Retina (tissue), 1 donor: ENCODE data around the gene COPS8.

Experiments
- DNase-seq: peaks from one replicate; pipeline ENCODE4 v3.0.0-alpha.2; 2016

COPS8 gene

DNA sequence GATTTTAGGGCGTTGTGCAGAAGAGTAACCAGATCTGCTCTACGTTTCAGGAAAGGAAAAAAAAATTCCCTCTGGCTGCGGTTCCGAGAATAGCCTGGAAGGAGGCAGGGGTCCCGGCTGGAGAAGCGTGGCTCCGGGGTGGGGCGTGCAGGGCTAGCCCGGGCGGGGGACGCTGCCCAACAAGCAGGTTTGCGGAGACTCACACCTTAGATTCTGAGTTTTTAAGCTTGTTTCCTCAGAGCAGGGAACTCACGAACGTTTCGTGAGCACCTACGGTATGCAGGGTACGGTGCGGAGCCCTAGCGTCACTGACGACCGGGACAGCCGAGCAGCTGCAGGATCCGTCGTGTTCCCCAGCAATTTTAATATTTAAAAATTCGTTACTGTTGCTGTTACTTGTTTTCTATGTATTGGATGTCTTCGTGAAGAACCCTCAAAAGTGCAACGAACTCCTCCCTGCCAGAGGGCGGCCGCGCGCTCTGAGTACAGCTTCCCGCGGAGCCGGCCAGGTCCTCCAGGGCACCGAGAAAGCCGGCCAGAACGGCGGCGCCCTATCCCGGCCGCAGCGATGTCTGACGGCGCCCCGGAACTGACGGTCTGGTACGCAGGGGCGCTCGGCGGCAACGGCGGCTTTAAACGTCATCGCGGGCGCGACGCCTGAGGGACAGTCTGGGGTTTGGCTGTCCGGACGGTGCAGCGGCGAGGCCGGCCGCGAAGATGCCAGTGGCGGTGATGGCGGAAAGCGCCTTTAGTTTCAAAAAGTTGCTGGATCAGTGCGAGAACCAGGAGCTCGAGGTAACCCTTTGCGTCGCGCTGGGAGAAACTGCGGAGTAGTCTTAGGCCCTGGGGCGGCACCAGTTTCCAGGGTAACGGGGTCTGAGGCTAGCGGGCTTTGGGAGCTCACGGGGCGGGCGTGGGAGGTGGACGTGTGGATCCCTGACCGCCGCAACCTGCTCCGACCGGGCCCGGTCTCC, at the start of gene COPS8:
TSS of gene COPS8 (plus strand) at position 642 of the 974 bp plus-strand sequence. CDS start at position 718, 76 bp downstream.
- DNase-seq = peak; percentile 98

DNA sequence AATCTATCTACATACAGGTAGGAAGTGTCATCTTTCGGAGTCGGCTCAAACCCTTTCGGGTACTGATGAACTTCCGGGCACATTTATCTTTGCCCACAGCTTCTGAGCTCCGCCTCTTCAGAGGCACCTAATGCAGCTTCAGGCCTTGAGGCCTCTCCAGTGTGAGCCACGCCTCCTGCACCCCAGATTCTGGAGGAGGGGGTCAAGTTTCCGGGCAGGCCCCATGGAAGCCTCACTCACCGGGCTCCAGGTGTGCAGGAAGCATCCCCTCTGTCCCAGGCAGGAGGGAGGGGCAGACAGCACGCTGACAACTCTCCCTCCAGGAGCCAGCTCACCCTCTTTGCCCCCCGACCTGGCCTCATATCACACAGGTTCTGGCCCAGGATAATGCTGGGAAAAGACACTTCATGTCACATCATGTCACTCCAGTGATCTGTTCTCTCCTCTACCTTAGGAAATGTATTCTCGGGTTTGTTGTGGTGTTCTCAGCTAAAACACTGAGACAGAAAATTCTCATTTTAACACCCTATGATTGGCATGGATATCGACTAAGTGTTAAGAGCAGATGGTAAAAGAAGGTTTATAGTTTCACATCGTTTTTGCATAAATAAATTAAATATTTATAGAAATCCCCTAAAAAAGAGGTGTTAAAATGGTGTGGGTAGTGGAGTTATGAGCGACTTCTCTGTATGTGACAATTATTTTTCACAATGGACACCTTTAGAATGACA, 46.2 kb upstream of the COPS8 start:
- no peak for DNase-seq

DNA sequence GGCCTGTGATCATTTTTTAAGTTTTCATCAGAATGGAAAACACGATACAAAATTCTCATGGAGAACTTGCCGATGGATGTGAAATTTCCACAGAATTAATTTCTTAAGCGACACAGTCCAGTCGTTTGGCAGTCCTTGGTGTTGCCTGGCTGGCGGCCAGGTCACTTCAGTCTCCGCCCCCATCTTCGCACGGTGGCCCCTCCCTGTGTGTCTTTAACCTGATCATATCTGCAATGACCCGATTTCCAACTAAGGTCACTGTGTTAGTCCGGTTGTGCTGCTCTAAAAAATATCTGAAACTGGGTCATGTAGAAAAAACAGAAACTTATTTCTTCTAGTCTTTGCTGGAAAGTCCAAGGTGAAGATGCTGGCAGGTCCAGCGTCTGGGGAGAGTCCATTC, 44.5 kb upstream of the COPS8 start:
- no peak for DNase-seq

DNA sequence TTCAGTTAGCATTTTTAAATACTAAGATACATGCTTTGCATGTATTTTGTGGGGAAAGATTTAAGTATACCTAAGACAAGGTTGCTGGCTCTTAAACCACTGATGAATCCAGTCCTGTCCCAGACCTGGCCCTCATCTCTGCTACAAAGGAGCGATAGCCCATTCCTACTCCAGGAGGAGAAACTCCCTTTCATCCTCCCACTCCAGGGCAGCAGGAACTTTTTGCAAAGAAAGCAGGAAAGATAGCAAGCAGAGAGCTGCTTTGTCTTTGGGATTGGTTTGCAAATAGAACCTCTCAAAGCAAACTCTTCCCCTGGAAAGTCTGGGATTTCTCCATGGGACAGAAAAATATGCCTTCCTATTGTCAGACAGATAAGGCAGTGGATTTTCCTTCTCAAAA, 43.6 kb upstream of the COPS8 start:
- DNase-seq = no peak

DNA sequence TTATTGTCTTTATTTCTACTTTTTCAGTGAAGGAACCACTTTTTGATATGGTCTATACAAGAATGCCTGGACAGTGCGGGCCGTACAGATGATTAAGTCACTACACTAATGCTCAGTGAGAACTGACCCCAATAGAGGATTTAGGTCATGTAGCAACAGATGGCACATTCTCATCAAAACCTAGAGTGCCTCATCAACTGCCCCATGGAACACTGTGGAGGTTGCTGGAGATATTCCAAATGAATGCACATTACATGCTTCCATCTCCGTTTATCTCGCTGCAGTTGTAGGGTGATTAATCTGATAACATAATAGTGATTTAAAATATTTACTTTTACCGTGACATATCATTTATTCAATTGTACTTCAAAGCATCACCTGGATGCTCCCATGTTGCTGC, 41.8 kb upstream of the COPS8 start:
- DNase-seq = peak; percentile 62

DNA sequence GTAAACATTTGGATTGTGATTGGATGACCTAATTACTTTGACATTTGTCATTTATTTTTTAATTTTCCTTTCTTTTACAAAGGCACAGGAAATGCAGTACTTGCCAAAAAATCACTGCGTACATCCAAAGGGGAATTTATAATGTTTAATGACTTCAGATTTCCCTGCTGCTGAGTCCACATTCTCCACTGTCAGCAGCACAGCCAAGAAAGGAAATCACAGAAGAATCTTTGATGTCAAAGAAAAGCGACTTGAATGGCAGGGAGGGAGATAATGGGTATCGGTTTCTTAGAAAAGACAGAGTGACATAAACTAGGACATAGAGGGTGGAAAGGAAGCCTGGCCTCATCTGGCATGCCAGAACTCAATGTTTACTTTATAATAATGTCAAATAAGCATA, 41.4 kb upstream of the COPS8 start:
- peak; percentile 37 for DNase-seq

DNA sequence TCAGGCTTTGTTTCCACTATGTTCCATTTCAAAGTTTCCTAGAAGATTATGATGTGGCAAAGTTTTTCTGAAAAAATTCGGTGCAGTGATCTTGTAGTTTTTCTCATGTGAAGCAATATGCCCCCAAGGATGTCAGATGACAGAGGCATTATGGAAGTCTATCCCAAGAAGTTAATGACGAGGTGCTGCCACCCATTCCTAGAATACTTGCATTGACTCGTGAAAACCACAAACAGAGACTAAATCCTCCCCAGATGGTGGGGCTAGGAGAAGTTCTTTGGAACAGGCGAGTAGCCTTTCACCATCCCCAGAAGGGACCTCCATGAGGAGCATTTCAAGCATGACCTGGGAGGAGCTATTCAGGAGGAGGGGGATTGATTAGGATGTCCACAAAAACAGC, 40.2 kb upstream of the COPS8 start:
- no peak for DNase-seq

DNA sequence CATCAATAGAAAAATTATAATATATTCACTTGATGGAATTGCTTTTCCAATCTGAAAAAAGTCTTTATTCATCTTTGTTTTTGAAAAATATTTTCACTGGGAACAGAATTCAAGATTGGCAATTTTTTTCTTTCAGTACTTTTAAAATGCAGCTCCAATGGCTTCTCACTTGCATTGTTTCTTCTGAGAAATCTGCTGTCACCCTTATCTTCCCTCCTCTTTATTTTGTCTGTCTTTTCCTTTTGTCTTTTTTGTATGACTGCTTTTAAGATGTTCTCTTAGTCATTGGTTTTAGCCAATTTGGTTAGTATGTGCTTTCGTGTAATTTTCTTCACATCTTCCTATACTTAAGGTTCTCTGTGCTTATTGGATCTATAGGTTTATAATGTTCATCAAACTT, 37.1 kb upstream of the COPS8 start:
- no peak for DNase-seq

DNA sequence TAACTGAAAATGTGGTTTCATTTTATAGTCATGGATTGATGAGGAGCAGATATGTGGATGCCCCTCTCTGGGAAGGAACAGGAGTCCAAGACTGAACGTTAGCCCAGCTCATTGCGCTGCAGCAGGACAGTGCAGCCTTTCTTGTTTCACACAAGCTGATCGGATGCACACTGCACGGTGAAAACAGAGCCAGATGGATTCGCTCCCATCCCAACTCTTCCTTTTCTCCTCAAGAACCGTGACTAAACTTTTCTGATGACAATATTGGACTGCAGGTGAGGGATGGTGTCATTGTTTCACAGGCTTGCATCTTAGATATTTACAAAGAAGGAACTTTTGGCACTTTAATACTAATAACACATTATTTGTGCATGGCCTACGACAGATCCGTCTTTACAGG, 33.8 kb upstream of the COPS8 start:
- DNase-seq = no peak

DNA sequence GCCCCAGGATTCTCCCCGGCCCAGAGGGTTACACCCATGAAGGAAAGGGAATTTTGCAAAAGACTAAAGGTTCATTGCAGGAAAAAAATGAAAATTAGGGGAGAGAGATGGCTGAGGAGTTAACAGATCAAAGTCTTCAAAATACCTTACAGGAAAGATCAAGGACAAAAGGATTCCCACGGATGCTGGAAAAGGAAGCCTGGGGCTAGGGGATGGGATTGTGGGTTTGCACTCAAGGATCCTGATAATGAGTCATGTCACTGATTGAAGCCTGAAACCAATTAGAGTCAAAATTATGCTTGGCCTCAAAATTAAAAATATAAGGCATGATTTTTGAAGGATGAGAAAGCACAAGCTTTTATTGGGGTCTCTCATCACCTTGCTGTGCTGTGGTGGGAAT, 32.6 kb upstream of the COPS8 start:
- DNase-seq = no peak

DNA sequence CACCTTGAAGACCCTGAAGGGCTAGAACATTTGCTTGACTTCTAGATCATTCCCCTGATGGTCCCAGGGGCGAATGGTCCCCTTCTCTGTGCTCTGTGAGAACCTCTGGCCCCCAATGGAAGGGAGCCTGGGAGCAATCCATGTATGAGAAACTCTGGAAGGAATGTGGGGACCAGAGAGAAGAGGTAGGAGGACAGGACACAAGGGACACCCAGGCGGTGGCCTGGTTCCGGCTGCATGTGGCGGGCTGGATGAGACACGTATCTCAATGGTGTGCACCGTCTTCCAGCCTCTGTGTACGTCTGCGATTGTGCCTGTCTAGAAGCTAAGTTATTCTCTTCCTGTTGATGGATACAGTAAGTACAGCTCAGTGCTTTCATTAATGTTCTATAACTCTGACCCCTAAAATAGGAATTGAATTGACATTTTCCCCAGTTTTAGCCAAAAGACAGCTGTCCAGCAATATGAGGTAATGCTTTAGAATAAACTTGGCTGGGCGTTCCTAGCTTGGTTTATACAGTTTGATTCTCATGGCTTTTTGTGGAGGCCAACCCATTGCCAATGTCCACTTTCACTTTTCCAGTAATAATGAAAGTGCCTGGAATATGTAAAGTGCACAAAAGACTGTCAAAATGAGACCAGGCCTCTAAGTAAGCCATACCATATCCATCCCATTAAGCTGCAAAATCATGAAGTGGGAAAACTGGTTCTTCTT, 30.1 kb upstream of the COPS8 start:
- no peak for DNase-seq

DNA sequence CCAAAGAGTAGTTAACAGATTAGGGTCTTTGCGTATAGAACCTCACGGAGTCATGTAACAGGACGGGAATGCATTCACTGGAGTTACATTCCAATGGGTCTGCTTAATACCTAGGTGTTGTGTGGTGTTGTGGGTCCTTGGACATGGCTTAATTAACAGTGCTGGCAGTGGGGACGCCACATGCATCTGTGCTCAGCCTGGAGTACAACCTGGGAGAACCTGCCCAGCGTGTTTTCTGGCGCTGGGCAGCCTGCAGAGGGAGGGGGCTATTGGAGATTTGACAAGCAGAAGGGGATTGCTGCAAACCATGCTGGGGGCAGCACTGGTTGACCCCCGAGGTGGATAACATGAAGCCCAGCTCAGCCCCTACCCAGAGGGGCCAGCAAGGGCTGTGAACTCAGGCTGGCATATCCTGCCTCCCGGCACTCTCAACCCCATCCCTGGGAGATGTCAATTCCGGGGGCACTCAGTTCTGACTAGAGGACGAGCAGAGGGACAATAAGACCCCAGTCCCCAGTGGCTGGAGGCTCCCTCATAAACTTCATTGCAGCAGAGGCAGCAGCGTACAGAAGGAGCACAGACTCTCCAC, 29.3 kb upstream of the COPS8 start:
- DNase-seq = no peak

DNA sequence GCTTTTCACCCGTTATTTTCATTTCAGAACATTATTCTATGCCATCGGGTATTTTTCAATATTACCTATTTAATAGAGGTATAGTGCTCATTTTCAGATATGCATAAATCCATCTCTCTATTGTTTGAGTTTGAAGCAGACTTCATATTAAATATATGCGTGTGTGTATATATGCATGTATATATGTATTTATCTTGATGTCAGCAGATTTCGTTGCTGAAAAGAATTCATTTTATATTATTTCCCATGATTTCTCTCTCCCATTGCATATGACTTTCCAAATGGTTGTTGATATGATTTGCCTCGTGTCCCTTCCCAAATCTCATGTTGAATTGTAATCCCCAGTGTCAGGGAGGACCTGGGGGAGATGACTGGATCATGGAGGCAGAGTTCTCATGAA, 28.6 kb upstream of the COPS8 start:
- no peak for DNase-seq

DNA sequence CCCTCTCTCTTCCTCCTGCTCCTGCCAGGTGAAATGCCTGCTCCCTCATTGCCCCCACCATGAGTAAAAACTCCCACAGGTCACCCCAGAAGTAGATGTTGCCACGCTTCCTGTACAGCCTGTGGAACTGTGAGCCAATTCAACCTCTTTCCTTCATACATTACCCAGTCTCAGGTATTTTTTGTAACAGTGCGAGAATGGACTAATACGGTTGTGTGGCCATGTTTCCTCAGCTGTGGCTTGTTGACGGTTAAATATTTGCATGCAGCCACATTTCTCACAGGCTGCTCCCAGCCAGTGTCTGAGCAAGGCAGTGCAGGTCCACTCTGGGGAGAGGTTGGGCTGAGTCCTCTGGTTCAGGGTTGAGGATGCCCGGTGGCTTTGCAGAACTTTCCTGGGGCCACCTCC, 27.8 kb upstream of the COPS8 start:
- DNase-seq = no peak

DNA sequence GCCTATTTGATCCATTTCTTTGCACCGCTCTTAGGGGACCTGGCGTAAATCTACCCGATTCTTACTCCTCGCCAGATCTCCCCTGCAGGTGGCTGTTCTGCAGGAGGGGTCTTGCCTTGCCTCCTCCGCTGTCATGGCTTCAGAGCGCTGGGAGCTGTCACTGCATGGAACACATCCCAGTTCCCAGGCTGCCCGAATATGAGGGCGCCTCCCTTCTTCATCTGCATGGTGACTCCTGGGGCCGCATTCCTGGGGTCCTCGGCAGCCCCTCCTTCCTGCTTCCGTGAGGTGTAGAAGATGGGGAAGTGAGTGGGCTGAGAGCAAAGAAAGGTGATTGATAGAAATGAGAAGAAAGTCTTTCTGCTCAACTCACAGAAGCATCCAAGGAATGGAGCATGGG, 27.3 kb upstream of the COPS8 start:
- no peak for DNase-seq

DNA sequence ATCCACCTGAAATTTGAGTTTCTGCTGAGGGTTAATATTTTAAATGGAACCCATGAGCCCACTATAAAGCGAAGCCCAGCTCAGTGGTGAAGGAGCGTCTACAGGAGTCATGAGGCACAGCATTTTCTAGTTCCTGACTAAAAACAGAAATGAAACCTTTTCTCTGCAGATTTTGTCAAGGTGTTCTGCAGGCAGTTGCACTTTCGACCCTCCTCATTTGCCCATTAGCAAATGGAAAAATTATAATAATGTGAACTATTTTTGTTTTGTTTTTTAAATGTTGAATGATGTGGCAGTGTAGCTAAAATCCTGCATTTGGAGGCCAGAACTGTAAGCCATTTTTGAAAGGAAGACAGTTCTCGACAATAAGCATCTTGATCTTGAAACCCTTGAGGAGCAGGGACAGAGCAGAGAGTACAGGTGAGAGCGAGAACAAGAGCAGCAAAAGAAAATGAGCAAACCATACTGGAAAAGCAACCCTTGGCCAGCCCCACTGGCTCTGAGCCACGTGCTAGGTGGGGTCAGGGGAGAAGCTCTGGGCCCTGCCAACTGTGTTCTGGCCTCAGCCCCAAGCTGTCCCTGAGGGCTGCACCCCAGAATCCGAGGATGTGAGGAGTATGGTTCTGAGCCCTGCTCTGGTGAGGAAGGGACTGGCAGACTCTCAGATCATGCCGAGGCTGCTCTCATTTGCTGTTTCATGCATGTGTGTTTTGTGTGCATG, 26.4 kb upstream of the COPS8 start:
- DNase-seq = no peak

DNA sequence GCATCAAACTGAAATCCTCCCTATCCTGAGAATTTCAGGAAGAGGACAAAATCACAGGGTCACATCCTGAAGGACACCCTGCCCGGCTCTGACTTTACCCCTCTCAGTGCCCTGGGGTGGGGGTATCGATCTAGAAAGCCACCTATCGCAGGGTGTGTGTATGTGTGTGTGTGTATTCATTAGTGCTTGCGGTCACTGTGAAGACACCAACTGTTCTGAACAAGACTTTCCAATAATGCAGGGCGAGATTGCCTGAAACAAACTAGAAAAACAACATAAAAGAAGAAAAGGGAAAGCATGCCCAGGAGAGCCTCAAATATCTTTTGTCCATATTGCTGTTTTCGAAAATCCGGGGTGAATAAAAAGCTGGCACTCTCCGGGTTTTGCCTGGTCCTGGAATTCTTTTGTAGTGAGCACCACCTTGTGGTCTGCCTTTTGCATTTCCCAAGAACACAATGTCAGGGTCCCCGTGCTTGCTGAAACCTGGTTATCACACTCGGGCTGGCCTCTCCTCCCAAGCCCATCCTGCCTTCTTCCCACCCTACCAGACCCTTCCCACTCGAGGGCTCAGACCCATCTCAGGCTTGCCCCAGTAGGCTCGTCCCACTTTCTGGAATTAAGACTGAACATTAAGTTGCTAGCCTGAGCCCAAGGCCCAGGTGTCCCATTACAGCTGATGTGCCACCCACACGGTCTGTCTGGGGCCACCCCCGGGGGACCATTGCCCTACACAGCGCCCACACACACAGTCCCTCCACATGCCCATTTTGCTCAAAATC, 25.0 kb upstream of the COPS8 start:
- peak; percentile 87 for DNase-seq

DNA sequence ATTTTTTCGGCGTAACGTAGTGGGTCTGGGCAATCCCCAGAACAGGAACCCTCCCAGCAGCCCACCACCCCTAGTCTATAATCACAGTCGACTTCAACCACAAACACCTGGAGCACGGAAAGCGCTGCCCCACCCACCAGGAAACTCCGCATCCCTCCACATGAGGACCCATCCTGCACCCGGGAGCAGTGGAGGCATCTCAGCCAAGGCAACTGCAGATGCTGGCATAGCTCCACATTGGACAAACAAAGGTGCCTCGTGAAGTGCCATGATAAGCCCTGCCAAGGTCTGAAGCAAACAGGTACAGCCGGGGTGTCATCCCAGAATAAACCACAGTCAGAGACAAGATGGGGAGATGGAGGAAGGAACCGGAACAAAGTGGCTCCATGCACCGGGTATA, 24.3 kb upstream of the COPS8 start:
- DNase-seq = no peak

DNA sequence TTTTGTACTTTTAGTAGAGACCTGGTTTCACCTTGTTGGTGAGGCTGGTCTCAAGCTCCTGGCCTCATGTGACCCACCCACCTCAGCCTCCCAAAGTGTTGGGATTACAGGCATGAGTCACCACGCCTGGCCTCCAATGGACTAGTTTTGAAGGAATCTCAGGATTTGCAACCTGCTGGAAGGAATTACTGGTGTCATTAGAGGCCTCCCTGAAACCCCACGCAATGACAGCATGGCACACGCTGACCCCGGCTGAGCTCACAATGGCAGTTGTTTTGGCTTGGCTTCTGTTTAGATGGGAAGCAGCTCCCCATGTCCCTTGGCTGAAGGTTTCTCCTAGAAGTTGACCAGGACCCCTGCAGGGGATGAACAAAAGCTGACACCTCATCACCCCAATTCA, 23.1 kb upstream of the COPS8 start:
- peak; percentile 38 for DNase-seq

DNA sequence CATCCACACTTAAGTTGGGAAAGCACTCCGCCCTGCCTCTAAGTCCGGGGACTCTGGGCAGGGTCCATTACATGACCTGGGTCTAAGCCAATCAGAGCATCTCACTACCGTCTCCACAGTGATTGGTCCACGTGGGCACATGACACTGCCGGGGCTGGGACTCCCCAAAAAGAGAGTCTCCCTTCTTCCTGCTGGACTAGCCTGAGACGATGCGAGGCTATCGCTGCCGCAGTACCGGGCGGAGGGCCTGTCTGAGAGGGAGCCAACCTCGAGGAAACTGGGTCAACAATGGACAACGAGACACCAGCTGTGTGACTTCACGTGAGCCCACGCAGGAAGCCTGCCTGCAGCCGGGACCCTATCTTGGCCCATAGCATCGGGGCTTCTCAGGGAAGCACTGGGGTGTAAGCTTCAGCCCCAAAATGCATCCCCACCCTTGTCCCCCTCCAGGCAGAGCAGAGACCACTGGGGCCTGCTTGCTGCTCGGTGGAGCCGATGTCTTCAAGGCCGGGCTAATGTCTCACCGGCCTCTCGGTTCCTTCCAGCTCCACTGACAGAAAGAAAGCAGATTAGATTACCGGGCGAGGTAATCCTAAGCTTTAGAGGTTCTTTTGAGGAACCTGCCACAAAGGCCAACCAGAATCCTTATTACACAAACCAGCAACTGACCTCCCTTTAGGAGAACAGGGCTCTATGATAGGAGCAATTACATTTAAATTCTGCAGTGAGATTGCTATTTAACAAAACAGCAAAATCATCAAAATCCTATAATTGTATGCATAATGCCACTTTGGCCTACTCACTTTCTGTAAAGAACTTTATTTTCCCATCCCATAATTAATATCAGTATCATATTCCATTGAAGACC, 21.3 kb upstream of the COPS8 start:
- DNase-seq = no peak

DNA sequence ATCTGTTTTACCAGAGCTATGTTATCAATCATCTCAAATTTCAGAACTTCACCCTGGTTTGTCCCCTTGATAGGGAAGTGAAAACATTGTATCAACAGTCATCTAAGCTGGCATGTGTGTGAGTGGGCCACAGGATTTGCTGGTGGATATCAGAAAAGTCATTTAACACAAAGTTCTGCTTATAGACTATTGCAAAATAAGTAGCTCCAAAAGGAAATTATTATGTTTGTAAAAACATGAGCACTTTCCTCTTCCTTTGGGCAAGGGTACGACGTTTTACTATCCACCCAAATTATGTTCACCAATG, 20.7 kb upstream of the COPS8 start:
- DNase-seq = no peak
